Measurements from ENCODE around the gene MTRFR. TPM values are rescaled to one million over a fixed set of nuclear protein-coding genes. Genes with fewer than 3 reads are reported as not detected.
"Not testable (repeated sequence)": the region's sequence is repeated elsewhere in the genome, so short reads cannot be mapped to it uniquely, and the experiment has no call there.

MTRFR gene
- total RNA-seq: 10 to 100 TPM; 23.5 to 27.2 TPM

DNA sequence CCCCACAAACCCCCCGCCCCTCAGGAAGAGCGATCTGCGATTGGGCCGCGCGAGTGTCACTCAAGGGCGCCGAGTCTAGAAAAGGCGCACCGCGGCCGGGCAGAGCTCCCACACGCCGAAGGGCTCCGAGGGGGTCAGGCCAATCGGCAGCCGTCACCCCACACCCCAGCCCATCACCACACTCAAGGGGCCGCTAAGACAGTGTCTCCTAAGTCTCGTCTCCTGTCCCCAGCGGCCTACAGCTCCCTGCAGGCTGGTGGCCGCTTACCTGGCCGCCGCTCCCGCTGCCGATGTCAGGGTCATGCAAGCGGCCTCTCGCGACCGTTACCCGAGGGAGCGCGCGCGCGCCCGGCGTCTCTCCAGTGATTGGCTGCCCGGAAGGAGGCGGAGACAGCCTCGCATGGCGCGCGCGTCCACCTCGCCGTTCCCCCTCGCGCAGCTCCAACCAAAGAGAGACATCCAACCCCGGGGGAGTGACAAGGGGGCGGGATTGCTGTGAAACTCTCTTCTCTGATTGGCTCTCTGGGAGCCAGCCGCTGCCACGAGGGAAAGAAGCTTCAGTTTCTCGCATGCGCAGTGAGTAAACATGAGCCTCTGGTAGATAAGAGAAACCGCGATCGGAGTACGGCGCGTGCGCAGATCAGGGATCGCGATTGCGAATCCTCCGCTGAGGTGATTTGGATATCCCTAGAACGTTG, at the start of gene MTRFR, which contains the start of gene MPHOSPH9:
MTRFR (plus strand) TSS at position 630 of the 698 bp plus-strand sequence. CDS start 20,239 bp downstream, outside the sequence.
MPHOSPH9 (minus strand) TSS at position 335 of the 698 bp plus-strand sequence. CDS start 2,777 bp downstream, outside the sequence.
- H3K9me3 Mint-ChIP-seq: no peaks in the 10 kb centered on the region
- H3K36me3 Mint-ChIP-seq: peaks cover 48% of the 10 kb centered on the region
- DNase-seq: peak; percentile 98
- peak within 1 kb of the TSS; percentile 100 for H3K4me3 Mint-ChIP-seq
- H3K27ac Mint-ChIP-seq: peak within 1 kb of the TSS; percentile 99
- peaks cover 56% of the 10 kb centered on the region for H3K4me1 Mint-ChIP-seq
- peaks cover 4% of the 10 kb centered on the region for H3K27me3 Mint-ChIP-seq

DNA sequence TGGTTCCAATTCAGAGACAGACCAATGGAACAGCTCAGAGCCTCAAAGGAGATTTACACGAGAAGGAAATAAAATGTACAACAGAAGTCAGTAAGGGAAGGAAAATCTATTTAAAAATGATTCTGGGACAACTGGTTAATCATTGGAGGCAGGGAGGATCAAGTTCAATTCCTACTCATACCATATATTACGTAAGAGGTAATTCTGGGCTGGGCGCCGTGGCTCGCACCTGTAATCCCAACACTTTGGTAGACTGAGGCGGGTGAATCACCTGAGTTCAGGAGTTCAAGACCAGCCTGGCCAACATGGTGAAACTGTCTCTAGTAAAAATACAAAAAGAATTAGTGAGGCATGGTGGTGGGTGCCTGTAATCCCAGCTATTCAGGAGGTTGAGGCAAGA, 45.6 kb upstream of the MTRFR start:
- no peak for DNase-seq
- Mint-ChIP-seq H3K27me3 (no peaks in the 10 kb centered on the region), H3K9me3 (no peaks in the 10 kb centered on the region), H3K4me1 (no peaks in the 10 kb centered on the region), H3K27ac (no peak overlapping the region), H3K36me3 (peaks cover 29% of the 10 kb centered on the region), H3K4me3 (no peak overlapping the region)

DNA sequence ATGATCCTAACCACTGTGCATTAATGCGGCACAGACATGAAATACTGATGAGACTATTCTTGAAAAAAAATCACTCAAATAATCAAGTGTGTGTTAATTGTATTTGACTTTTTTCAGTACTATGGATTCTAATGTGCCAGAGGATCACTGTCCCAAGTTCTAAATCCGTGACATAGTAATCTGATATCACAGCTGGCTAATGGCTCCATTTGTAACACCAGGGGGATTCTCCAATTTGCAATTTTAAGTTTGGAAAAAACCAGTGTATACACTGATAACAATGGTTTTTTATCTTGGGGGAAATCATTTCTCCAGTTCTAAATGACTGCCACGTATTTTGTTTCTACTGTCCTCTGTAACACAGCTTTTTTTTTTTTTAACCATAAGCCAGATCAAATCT, 33.3 kb upstream of the MTRFR start:
- Mint-ChIP-seq H3K36me3 (peaks cover 38% of the 10 kb centered on the region), H3K4me3 (no peak overlapping the region), H3K27ac (peak overlapping the region; percentile 62)

DNA sequence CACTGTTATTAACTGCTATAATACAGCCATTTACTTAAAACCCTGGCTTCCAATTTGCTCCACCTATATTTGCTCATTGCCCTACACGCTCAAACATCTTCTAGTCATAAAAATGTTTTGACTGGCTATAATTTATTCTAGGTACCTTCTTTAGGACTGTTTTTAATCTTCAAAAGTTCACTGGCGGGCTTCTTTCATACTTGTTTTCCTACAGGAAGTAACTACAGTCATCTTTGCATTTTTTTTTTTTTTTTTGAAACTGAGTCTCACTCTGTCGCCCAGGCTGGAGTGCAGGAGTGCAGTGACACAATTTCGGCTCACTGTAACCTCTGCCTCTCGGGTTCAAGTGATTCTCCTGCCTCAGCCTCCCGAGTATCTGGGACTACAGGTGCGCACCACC, 32.8 kb upstream of the MTRFR start:
- no peaks in the 10 kb centered on the region for H3K27me3 Mint-ChIP-seq
- peaks cover 39% of the 10 kb centered on the region for H3K36me3 Mint-ChIP-seq
- H3K4me1 Mint-ChIP-seq: peaks cover 18% of the 10 kb centered on the region
- peak; percentile 6 for DNase-seq
- H3K27ac Mint-ChIP-seq: peak overlapping the region; percentile 62
- no peak overlapping the region for H3K4me3 Mint-ChIP-seq
- H3K9me3 Mint-ChIP-seq: no peaks in the 10 kb centered on the region

More for the DNA sequence above, 33.3 kb upstream of the MTRFR start:
- no peak for DNase-seq
- peaks cover 18% of the 10 kb centered on the region for H3K4me1 Mint-ChIP-seq
- H3K27me3 Mint-ChIP-seq: no peaks in the 10 kb centered on the region
- H3K9me3 Mint-ChIP-seq: no peaks in the 10 kb centered on the region

DNA sequence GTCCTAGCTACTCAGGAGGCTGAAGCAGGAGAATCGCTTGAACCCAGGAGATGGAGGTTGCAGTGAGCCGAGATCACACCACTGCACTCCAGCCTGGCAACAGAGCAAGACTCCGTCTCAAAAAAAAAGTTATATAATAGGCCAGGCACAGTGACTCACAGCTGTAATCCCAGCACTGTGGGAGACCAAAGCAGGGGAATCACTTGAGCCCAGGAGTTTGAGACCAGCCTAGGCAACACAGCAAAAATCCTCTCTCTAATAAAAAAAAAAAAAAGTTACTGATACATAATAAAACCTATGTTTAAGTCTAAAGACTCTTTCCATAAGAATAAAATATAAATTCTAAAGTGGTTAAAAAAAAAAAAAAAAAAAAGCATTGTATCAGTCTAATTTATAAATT, 26.4 kb upstream of the MTRFR start:
- not testable (repeated sequence) for H3K27me3 Mint-ChIP-seq, H3K4me1 Mint-ChIP-seq, DNase-seq, H3K27ac Mint-ChIP-seq, H3K4me3 Mint-ChIP-seq, H3K9me3 Mint-ChIP-seq
- H3K36me3 Mint-ChIP-seq: peaks cover 28% of the 10 kb centered on the region

DNA sequence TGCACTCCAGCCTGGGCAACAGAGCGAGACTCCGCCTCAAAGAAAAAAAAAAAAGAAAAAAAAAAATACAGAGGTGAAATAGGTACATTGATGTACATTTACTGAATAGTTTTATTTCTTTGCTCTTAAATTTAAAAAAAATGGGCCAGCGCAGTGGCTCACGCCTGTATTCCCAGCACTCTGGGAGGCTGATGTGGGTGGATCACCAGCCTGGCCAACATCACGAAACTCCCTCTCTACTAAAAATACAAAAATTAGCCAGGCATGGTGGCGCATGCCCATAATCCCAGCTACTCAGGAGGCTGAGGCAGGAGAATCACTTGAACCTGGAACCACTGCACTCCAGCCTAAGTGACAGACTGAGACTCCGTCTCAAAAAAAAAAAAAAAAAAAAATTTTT, 25.4 kb upstream of the MTRFR start:
- not testable (repeated sequence) for H3K4me1 Mint-ChIP-seq, H3K27me3 Mint-ChIP-seq, H3K27ac Mint-ChIP-seq, DNase-seq, H3K4me3 Mint-ChIP-seq, H3K9me3 Mint-ChIP-seq
- peaks cover 30% of the 10 kb centered on the region for H3K36me3 Mint-ChIP-seq

DNA sequence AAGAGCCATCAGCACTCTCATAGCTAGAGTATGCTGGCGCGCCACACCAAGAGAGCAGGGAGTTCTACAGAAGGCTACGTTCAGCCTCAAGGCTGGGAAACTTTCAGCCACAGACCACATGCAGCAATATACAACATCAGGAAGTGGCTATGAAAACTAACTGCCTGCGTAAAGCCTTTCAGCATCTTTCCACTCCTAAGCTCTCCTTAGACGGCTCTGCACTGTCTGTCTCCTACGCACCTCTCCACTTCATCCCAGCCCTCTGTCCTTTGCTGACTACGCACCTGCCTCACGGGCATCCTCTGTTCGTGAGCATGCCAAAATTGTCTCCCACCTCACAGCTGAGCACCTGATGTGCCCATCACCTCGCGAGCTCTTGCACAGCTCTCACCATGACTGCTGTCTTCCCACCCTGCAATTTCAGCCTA, 10.0 kb upstream of the MTRFR start:
- DNase-seq: peak; percentile 64
- Mint-ChIP-seq H3K4me1 (peaks cover 28% of the 10 kb centered on the region), H3K27ac (peak overlapping the region; percentile 81), H3K27me3 (no peaks in the 10 kb centered on the region), H3K4me3 (peak overlapping the region; percentile 50), H3K9me3 (no peaks in the 10 kb centered on the region), H3K36me3 (peaks cover 39% of the 10 kb centered on the region)

DNA sequence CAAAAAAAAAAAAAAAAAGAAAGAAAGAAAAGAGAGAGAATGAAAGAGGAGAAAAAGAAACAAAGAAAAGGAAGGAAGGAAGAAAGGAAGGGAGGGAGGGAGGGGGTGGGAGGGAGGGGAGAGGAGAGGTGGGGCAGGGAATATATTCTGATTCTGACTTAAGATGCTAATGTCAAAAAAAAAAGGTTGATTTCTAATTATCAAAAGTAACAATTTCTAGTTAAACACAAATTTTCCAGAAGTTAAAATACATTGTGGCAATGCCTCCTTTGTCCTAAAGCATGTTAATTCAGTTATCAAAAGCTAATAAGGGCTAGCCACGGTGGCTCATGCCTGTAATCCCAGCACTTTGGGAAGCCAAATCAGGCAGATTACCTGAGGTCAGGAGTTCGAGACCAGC, 7.8 kb upstream of the MTRFR start:
- Mint-ChIP-seq H3K4me1 (peaks cover 45% of the 10 kb centered on the region), H3K27me3 (no peaks in the 10 kb centered on the region), H3K4me3 (no peak overlapping the region), H3K27ac (peak overlapping the region; percentile 8), H3K36me3 (peaks cover 41% of the 10 kb centered on the region), H3K9me3 (no peaks in the 10 kb centered on the region)
- DNase-seq: no peak

DNA sequence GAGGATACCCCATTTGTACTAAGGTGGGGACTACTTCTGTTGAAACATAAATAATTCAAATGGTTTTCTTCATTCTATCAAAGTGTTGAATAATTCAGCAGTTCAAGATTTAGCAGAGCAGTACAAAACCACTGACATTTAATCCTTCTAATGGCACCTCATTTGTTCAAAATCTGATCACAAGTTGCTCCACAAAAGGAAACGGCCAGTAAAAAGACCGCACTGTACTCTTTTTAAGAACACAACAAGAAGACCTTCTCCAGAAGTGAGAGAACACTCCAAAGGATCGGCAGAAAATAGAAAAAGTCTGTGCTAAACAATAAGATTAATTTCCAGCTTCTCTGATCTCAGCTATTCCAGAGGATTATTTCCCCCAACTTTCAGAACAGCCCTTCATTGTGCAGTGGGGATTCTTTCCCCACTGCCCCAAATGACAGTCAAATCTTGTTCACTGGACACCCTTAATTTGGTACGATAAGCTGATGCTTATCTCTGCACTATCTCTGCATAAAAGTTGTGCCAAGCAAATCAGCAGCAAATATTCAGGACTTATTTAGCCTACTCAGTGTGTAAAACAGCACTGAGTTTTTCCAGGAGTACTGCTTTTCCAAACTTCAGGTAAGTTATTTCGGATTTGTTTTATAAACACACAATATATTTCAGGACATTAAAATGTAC, 5.5 kb upstream of the MTRFR start:
- peaks cover 27% of the 10 kb centered on the region for H3K36me3 Mint-ChIP-seq
- peaks cover 51% of the 10 kb centered on the region for H3K4me1 Mint-ChIP-seq
- H3K4me3 Mint-ChIP-seq: peak overlapping the region; percentile 38
- no peak for DNase-seq
- no peaks in the 10 kb centered on the region for H3K27me3 Mint-ChIP-seq
- no peaks in the 10 kb centered on the region for H3K9me3 Mint-ChIP-seq
- peak overlapping the region; percentile 4 for H3K27ac Mint-ChIP-seq

DNA sequence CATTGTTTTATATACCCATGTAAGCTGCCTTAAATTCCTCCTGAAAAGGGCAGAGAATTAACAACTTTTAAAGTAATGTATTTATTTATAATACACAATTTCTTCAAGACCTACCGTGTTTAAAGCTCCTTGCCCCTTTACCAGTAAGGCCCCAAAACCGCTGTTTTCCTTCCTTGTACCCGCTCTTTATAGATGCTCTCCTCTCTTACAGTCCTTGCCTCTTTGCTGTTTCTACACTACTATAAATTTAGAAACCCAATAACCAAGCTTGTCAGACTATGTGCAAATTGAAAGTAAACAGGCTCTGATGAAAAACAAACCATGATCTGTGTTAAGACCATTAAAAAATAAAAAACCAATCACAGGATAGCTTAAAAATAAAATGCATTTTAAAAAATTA, 4.2 kb upstream of the MTRFR start:
- no peak for DNase-seq
- Mint-ChIP-seq H3K4me1 (peaks cover 44% of the 10 kb centered on the region), H3K27me3 (peaks cover 4% of the 10 kb centered on the region), H3K9me3 (no peaks in the 10 kb centered on the region), H3K36me3 (peaks cover 36% of the 10 kb centered on the region), H3K4me3 (peak overlapping the region; percentile 82), H3K27ac (peak overlapping the region; percentile 75)

DNA sequence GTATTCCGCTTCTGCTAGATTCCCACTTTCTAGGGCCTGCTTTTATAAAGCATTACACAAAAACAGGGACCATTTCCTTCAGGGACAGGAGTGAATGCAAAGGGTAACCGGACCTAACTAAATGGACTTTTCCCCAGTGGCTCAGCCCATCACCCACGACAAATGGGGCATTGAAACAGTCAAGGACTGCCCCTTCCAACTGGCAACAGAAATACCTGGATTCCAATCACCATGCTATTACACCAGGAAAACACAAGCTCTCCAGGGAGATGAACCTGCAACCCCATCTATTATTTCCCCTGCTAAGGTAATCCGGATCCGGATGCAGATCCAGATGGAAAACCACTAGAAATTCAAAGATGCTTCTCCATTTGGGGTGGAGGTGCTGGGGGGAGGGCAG, 1.3 kb upstream of the MTRFR start:
- no peak for DNase-seq
- H3K27ac Mint-ChIP-seq: peak overlapping the region; percentile 99
- H3K4me1 Mint-ChIP-seq: peaks cover 54% of the 10 kb centered on the region
- peaks cover 4% of the 10 kb centered on the region for H3K27me3 Mint-ChIP-seq
- H3K9me3 Mint-ChIP-seq: no peaks in the 10 kb centered on the region
- H3K36me3 Mint-ChIP-seq: peaks cover 47% of the 10 kb centered on the region
- peak overlapping the region; percentile 100 for H3K4me3 Mint-ChIP-seq

DNA sequence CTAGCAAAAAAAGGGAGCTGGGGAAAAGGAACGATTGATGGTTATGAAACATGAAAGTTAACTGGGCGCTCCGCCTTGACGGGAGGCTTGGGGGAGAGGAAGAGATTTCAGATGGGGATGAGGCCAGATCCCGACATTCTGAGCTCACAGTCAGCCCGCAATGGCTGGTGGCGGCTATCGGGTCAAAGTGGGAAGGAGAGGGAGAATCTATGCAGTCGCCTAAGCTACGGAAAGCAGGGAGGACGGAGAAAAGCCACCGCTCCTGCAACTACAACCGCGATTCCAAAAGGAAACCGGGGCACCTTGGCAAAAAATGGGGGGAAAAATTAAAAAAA, 797 bp upstream of the MTRFR start:
- Mint-ChIP-seq H3K27ac (peak overlapping the region; percentile 99), H3K9me3 (no peaks in the 10 kb centered on the region), H3K4me1 (peaks cover 56% of the 10 kb centered on the region), H3K27me3 (peaks cover 4% of the 10 kb centered on the region), H3K36me3 (peaks cover 48% of the 10 kb centered on the region), H3K4me3 (peak overlapping the region; percentile 100)
- no peak for DNase-seq

DNA sequence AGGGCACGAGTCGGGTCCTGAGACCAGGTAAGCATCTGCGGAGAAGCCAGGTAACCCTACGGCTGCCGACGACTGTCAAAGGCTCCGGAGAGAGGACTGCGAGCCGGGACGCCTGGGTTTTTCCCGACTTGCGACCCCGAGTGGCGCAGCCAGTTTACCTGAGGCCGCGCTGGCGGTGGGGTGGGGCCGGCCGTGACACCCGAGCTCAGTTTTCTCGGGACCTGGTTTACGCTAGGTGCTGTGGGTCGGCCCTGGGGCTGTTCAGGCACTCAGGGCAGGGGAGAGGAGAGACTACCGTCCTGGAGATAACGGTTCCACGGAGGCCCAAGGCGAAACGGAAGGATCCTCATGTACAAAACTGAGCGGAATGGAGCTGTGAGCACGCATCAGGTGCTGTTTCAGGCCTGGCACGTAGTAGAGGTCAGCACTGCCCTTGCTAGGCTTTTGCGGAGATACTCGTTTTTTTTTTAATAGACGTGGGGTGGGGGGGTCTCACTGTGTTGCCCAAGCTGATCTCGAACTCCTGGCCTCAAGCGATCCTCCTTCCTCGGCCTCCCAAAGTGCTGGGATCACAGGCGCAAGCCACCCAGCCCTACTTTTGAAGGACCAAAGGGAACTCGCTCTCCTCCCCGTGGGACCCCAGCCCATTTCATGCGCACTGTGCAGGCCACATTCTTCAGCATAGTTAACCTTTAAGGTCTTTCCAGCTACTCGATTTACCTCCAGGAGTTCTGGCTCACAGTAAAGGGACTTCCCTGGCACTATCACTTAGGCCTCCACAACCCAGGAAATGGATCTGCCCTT, 471 bp downstream of the MTRFR start:
- peaks cover 4% of the 10 kb centered on the region for H3K27me3 Mint-ChIP-seq
- H3K9me3 Mint-ChIP-seq: no peaks in the 10 kb centered on the region
- peak overlapping the region; percentile 99 for H3K27ac Mint-ChIP-seq
- peak overlapping the region; percentile 100 for H3K4me3 Mint-ChIP-seq
- peaks cover 58% of the 10 kb centered on the region for H3K4me1 Mint-ChIP-seq
- DNase-seq: no peak
- peaks cover 47% of the 10 kb centered on the region for H3K36me3 Mint-ChIP-seq

DNA sequence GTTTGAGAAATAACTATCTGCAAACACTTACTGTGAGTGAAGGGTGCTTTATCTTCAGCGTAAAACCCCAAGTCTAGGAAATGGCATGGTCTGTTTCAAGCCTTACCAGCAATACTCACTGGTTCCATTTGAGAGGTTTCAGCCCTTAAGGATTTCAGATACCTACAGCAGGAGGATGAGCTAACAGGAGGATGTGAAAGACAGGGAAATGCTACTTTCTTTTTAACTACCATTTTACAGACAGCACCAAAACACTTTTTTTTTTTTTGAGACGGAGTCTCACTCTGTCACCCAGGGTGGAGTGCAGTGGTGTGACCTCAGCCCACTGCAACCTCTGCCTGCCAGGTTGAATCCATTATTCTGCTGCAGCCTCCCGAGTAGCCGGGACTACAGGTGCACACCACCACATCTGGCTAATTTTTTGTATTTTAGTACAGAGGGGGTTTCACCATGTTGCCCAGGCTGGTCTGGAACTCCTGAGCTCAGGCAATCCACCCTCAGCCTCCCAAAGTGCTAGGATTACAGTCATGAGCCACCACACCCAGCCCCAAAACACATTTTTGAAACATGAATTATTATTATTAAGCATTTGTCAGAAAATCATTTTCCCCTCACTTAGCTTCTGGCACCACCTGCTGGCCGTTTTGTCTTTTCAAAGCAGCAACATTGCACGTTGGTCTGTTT, 4.6 kb downstream of the MTRFR start:
- H3K27me3 Mint-ChIP-seq: peaks cover 4% of the 10 kb centered on the region
- H3K9me3 Mint-ChIP-seq: no peaks in the 10 kb centered on the region
- peak overlapping the region; percentile 81 for H3K27ac Mint-ChIP-seq
- H3K36me3 Mint-ChIP-seq: peaks cover 69% of the 10 kb centered on the region
- peaks cover 52% of the 10 kb centered on the region for H3K4me1 Mint-ChIP-seq
- H3K4me3 Mint-ChIP-seq: peak overlapping the region; percentile 50
- peak; percentile 51 for DNase-seq

DNA sequence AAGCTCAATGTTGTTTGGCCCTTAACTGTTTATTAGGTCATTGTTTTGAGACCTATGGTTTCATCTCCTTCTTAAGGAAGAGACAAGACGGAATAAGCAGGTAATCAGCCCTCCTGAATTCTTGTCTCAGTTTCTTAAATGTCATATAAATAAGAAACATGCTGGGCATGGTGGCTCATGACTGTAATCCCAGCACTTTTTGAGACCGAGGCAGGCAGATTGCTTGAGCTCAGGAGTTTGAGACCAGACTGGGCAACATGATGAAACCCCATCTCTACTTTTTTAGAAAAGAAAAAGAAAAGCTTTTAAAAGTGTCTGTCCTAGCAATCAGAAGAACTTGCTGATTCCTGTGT, 5.1 kb downstream of the MTRFR start:
- Mint-ChIP-seq H3K4me1 (peaks cover 53% of the 10 kb centered on the region), H3K27me3 (no peaks in the 10 kb centered on the region), H3K27ac (peak overlapping the region; percentile 81), H3K4me3 (peak overlapping the region; percentile 50), H3K36me3 (peaks cover 69% of the 10 kb centered on the region), H3K9me3 (no peaks in the 10 kb centered on the region)
- DNase-seq: no peak

Measured in activated naive CD8-positive, alpha-beta T cell treated with anti-CD3 and anti-CD28 coated beads for 36 hours (primary cell).